H1 (cell line): ENCODE measurements around the gene SMYD3. TPM values are rescaled to one million over a fixed set of nuclear protein-coding genes. Genes with fewer than 3 reads are reported as not detected.

Experiments
- CTCF ChIA-PET: fragments of 300-600 bp; sonication (Branson Sonifier 250); formaldehyde crosslinking; loops from one replicate; lab custom pipeline; 2021; ENCODE audit not compliant: partially characterized antibody; lab: Charles Lee
- POLR2A ChIA-PET: fragments of 300-600 bp; sonication (Branson Sonifier 250); formaldehyde crosslinking; loops from one replicate; lab custom pipeline; 2021; ENCODE audit warnings: inconsistent platforms; ENCODE audit not compliant: partially characterized antibody; lab: Charles Lee
- DNase-seq, 2 experiments: peaks; one replicate each; pipeline versions ENCODE4 v3.0.0 to v3.0.0-alpha.2; 2010 to 2022; ENCODE audit warnings: low spot score in 2 of 2, low read depth in 1 of 2, mixed read lengths in 1 of 2
- FAIRE-seq: peaks from 2 replicates; lab custom pipeline; 2011; peaks lifted over from hg19 to GRCh38; lab: Jason Lieb, UNC
- H2AFZ ChIP-seq: 2 replicates; pipeline ENCODE4 v1.8.1; 2012; ENCODE audit warnings: low read length, inconsistent platforms
- H2AK5ac ChIP-seq: 2 replicates; pipeline ENCODE4 v1.6.1; 2013; ENCODE audit warnings: low read depth, low read length
- H2BK120ac ChIP-seq: replicated peaks from 2 replicates; pipeline ENCODE3; 2013; ENCODE audit warnings: low read depth, low read length, inconsistent platforms
- H2BK12ac ChIP-seq: 2 replicates; pipeline ENCODE4 v1.6.1; 2013; ENCODE audit warnings: low read depth, low read length
- H2BK15ac ChIP-seq: 2 replicates; pipeline ENCODE4 v1.6.1; 2013; ENCODE audit warnings: low read length
- H2BK20ac ChIP-seq: 2 replicates; pipeline ENCODE4 v1.6.1; 2013; ENCODE audit warnings: low read length
- H2BK5ac ChIP-seq: 2 replicates; pipeline ENCODE4 v1.6.1; 2013; ENCODE audit warnings: low read depth, low read length
- H3K14ac ChIP-seq: 2 replicates; pipeline ENCODE4 v1.6.1; 2013; ENCODE audit warnings: inconsistent platforms; ENCODE audit not compliant: insufficient read length
- H3K18ac ChIP-seq: 2 replicates; pipeline ENCODE4 v1.6.1; 2013; ENCODE audit warnings: low read length; ENCODE audit errors: extremely low read depth
- H3K23ac ChIP-seq: 2 replicates; pipeline ENCODE4 v1.6.1; 2013; ENCODE audit warnings: inconsistent platforms; ENCODE audit not compliant: insufficient read length
- H3K23me2 ChIP-seq: 2 replicates; pipeline ENCODE4 v1.6.1; 2013; ENCODE audit warnings: low read depth, low read length
- H3K27ac ChIP-seq: 2 replicates; pipeline ENCODE4 v1.6.1; 2011; ENCODE audit warnings: low read depth, low read length, inconsistent platforms
- H3K27me3 ChIP-seq, 4 experiments: replicated peaks in 1 of 4; 1 replicate in 1 of 4; 2 replicates in 3 of 4; pipeline versions ENCODE4 v1.6.1 to v1.8.1; 2011 to 2013; ENCODE audit warnings: low read length in 3 of 4, mild to moderate bottlenecking in 3 of 4, inconsistent platforms in 2 of 4, mixed read lengths in 2 of 4, moderate library complexity in 1 of 4; ENCODE audit not compliant: control insufficient read depth in 3 of 4, insufficient read depth in 3 of 4; ENCODE audit errors: extremely low read depth in 1 of 4
- H3K36me3 ChIP-seq, 4 experiments: 2 replicates each; pipeline versions ENCODE4 v1.6.1 to v1.8.1; 2011 to 2013; ENCODE audit warnings: mild to moderate bottlenecking in 4 of 4, low read length in 3 of 4, moderate library complexity in 2 of 4, control low read depth in 1 of 4, inconsistent platforms in 1 of 4; ENCODE audit not compliant: insufficient read depth in 4 of 4, control insufficient read depth in 2 of 4
- H3K4ac ChIP-seq: replicated peaks from 2 replicates; pipeline ENCODE3; 2013; ENCODE audit warnings: low read length, low read depth, mixed read lengths, inconsistent platforms; ENCODE audit not compliant: insufficient read length
- H3K4me1 ChIP-seq, 4 experiments: replicated peaks in 1 of 4; 1 replicate in 1 of 4; 2 replicates in 3 of 4; pipeline versions ENCODE4 v1.6.1 to v1.8.1; 2011 to 2013; ENCODE audit warnings: low read length in 3 of 4, inconsistent platforms in 2 of 4, mixed read lengths in 1 of 4; ENCODE audit not compliant: insufficient read depth in 4 of 4, control insufficient read depth in 3 of 4
- H3K4me2 ChIP-seq, 2 experiments: 2 replicates each; pipeline versions ENCODE4 v1.6.1 to v1.8.1; 2011 to 2013; ENCODE audit warnings: low read depth in 2 of 2, low read length in 2 of 2, control low read depth in 1 of 2, inconsistent platforms in 1 of 2, mild to moderate bottlenecking in 1 of 2; ENCODE audit not compliant: insufficient read depth in 1 of 2
- H3K4me3 ChIP-seq, 4 experiments: fragments of 200-600, 300-600 bp in 1 of 4; sonication (generic), shearing (Covaris generic), sonication (Bioruptor Twin) in 1 of 4; 2 replicates each; pipeline versions ENCODE4 v1.5.1 to v1.8.1; 2011 to 2016; ENCODE audit warnings: low read length in 4 of 4, low read depth in 3 of 4, control low read depth in 2 of 4, inconsistent platforms in 2 of 4, mild to moderate bottlenecking in 2 of 4, mixed read lengths in 1 of 4, moderate library complexity in 1 of 4; ENCODE audit not compliant: insufficient read depth in 2 of 4; ENCODE audit errors: extremely low read depth in 1 of 4
- H3K56ac ChIP-seq: replicated peaks from 2 replicates; pipeline ENCODE3; 2013; ENCODE audit warnings: low read depth, mild to moderate bottlenecking, mixed read lengths, low read length, inconsistent platforms; ENCODE audit not compliant: insufficient read length
- H3K79me1 ChIP-seq: 2 replicates; pipeline ENCODE4 v1.6.1; 2013; ENCODE audit warnings: low read depth, low read length, control low read depth
- H3K79me2 ChIP-seq, 2 experiments: 2 replicates each; pipeline versions ENCODE4 v1.6.1 to v1.8.1; 2012 to 2013; ENCODE audit warnings: low read length in 2 of 2, mild to moderate bottlenecking in 2 of 2, inconsistent platforms in 1 of 2; ENCODE audit not compliant: insufficient read depth in 2 of 2, control insufficient read depth in 1 of 2
- H3K9ac ChIP-seq, 4 experiments: replicated peaks in 1 of 4; 1 replicate in 1 of 4; 2 replicates in 3 of 4; pipeline versions ENCODE4 v1.6.1 to v1.8.1; 2011 to 2013; ENCODE audit warnings: low read depth in 3 of 4, low read length in 3 of 4, control low read depth in 2 of 4, mild to moderate bottlenecking in 2 of 4, moderate library complexity in 2 of 4, inconsistent platforms in 1 of 4; ENCODE audit errors: extremely low read depth in 1 of 4
- H3K9me3 ChIP-seq, 2 experiments: 2 replicates each; pipeline versions ENCODE4 v1.6.1 to v1.8.1; 2012 to 2013; ENCODE audit warnings: mild to moderate bottlenecking in 2 of 2, moderate library complexity in 2 of 2, control low read depth in 1 of 2, inconsistent platforms in 1 of 2, low read depth in 1 of 2, low read length in 1 of 2, mixed read lengths in 1 of 2; ENCODE audit not compliant: insufficient read depth in 2 of 2
- H4K20me1 ChIP-seq, 2 experiments: replicated peaks in 1 of 2; 2 replicates each; pipeline versions ENCODE3 to v1.8.1; 2011 to 2013; ENCODE audit warnings: inconsistent platforms in 2 of 2, low read length in 2 of 2, mild to moderate bottlenecking in 1 of 2; ENCODE audit not compliant: insufficient read depth in 2 of 2, control insufficient read depth in 1 of 2
- H4K5ac ChIP-seq: 2 replicates; pipeline ENCODE4 v1.6.1; 2013; ENCODE audit warnings: low read length, low read depth, mixed read lengths, inconsistent platforms; ENCODE audit not compliant: insufficient read length
- H4K8ac ChIP-seq: 2 replicates; pipeline ENCODE4 v1.8.0; 2013; ENCODE audit warnings: mild to moderate bottlenecking, moderate library complexity, low read length, inconsistent platforms; ENCODE audit not compliant: insufficient read depth; ENCODE audit errors: extremely low read depth
- H4K91ac ChIP-seq: replicated peaks from 2 replicates; pipeline ENCODE3; 2013; ENCODE audit warnings: low read length, mixed read lengths, inconsistent platforms; ENCODE audit not compliant: insufficient read length
- ASH2L ChIP-seq: fragments of 200-600, 300-600 bp; sonication (generic); IDR thresholded peaks from one replicate; pipeline ENCODE4 v1.7.1; 2017; ENCODE audit warnings: low read length
- CBX8 ChIP-seq: fragments of 300-800, 300-1000 bp; sonication (generic); IDR thresholded peaks from 2 replicates; pipeline ENCODE4 v1.7.1; 2016; ENCODE audit warnings: low read depth, low read length, borderline replicate concordance
- CEBPB ChIP-seq: IDR thresholded peaks from 2 replicates; pipeline ENCODE4 v1.6.1; 2012; ENCODE audit warnings: low read depth, low read length
- EP300 ChIP-seq, 2 experiments: IDR thresholded peaks; 1 replicate in 1 of 2; 2 replicates in 1 of 2; pipeline ENCODE4 v1.6.1; 2011 to 2012; ENCODE audit warnings: low read depth in 2 of 2, low read length in 2 of 2, mild to moderate bottlenecking in 2 of 2, borderline replicate concordance in 1 of 2, inconsistent platforms in 1 of 2, moderate library complexity in 1 of 2
- KDM1A ChIP-seq: fragments of 200-600, 300-600 bp; sonication (generic); IDR thresholded peaks from 2 replicates; pipeline ENCODE4 v1.7.1; 2016; ENCODE audit warnings: mild to moderate bottlenecking, low read length, borderline replicate concordance
- POLR2A ChIP-seq, 2 experiments: IDR thresholded peaks; 1 replicate in 1 of 2; 2 replicates in 1 of 2; pipeline ENCODE4 v1.6.1; 2011; ENCODE audit warnings: low read depth in 2 of 2, low read length in 2 of 2, mild to moderate bottlenecking in 2 of 2; ENCODE audit errors: control extremely low read depth in 1 of 2
- RXRA ChIP-seq: IDR thresholded peaks from 2 replicates; pipeline ENCODE4 v1.6.1; 2011; ENCODE audit warnings: low read depth, mild to moderate bottlenecking, low read length, moderate library complexity; ENCODE audit not compliant: insufficient read depth
- WGBS, 2 experiments: shearing (Covaris generic) in 1 of 2; methylation state at CpG; one replicate each; pipeline versions ENCODE4 v1.1.6 to v1.1.7; 2013 to 2015; ENCODE audit warnings: low lambda C conversion rate in 2 of 2, mixed read lengths in 2 of 2, inconsistent platforms in 1 of 2, low coverage in 1 of 2, missing lambda C conversion rate in 1 of 2; ENCODE audit not compliant: insufficient replicate concordance in 2 of 2, insufficient coverage in 1 of 2, insufficient read length in 1 of 2; ENCODE audit errors: extremely low coverage in 1 of 2, missing lambda C conversion rate in 1 of 2; 5-methylcytosine and 5-hydroxymethylcytosine counted together
- polyA plus RNA-seq, 7 experiments: library from polyadenylated mRNA; depleted of rRNA in 3 of 7; stranded (reverse) in 5 of 7; unstranded in 2 of 7; fragments of >200 nt in 5 of 7; fragments of 200-250 nt in 2 of 7; gene quantifications; 1 replicate in 5 of 7; 2 replicates in 1 of 7; 4 replicates in 1 of 7; pipeline versions ENCODE4 v1.2.1 to v1.2.3, GENCODE V29; 2011 to 2013; ENCODE audit warnings: missing spikeins in 2 of 7, mixed read lengths in 2 of 7
- total RNA-seq: library from RNA; stranded (reverse); fragmentation: NEBNext Ultra II Directional; extraction: Animal tissue kit (Norgen Biotek cat#: 25700); gene quantifications from 2 replicates; pipeline ENCODE4 v1.2.1, GENCODE V29; 2021

The SMYD3 gene
- total and polyA plus RNA-seq, 2 of the 8 experiments (the other 6 are each of a cell fraction or from before 2014, with no cell fraction given) = 17.3 to 25.4 TPM

GRCh38 chr1:246178717-246179311 is 328.3 kb downstream of the SMYD3 start:
- Histone ChIP-seq H3K14ac (no peak overlapping the region), H3K79me2 (no peaks in the 10 kb centered on the region), H2BK12ac (no peak overlapping the region), H3K4me2 (no peak overlapping the region), H3K23ac (no peak overlapping the region), H3K9ac (no peak overlapping the region), H3K36me3 (no peaks in the 10 kb centered on the region), H4K91ac (no peak overlapping the region), H2BK15ac (no peak overlapping the region), H3K4me1 (no peaks in the 10 kb centered on the region), H3K4me3 (no peak overlapping the region), H4K8ac (no peak overlapping the region), H2BK120ac (no peak overlapping the region), H2AK5ac (no peak overlapping the region), H3K23me2 (no peaks in the 10 kb centered on the region), H4K5ac (no peak overlapping the region), H3K4ac (no peak overlapping the region), H3K79me1 (no peaks in the 10 kb centered on the region), H3K27me3 (no peaks in the 10 kb centered on the region), H3K27ac (no peak overlapping the region), H4K20me1 (peaks cover 0 to 1% of the 10 kb centered on the region in 2 experiments), H3K56ac (no peak overlapping the region), H3K9me3 (no peaks in the 10 kb centered on the region), H3K18ac (no peak overlapping the region), H2AFZ (no peak overlapping the region), H2BK5ac (no peak overlapping the region), H2BK20ac (no peak overlapping the region)
- ChIA-PET POLR2A (no interaction called here), CTCF (interaction anchor here (1.1 kb wide), 1 partner anchor 21 kb away, joined by 3 read pairs; no protein-coding TSS in a partner anchor)
- no peak for TF ChIP-seq RXRA
- no peak for TF ChIP-seq ASH2L
- TF ChIP-seq CBX8 = no peak
- no peak for TF ChIP-seq EP300 (IDR thresholded peaks at IDR 0.05; ENCODE audit: borderline replicate concordance in 1 of 2, low read depth in 2 of 2, low read length in 2 of 2)
- TF ChIP-seq POLR2A (IDR thresholded peaks at IDR 0.05; ENCODE audit: control extremely low read depth in 1 of 2, low read depth in 2 of 2, low read length in 2 of 2) = no peak
- TF ChIP-seq CEBPB = no peak
- TF ChIP-seq KDM1A = no peak
- no peak for DNase-seq
- FAIRE-seq = no peak
- WGBS, 2 experiments = 86% methylated on average over 6 of the region's 6 CpGs; no CpG with 5 or more reads in 1 of the 2 experiments
